Stomach (tissue), 4 donors: ENCODE measurements around the gene INPP5A.

Experiments
- POLR2A ChIP-seq, 4 donors: fragments of 450-650 bp; IDR thresholded peaks; one replicate each; pipeline ENCODE4 v1.6.1; 2016; ENCODE audit warnings: antibody characterized with exemption in 4 of 4, control low read depth in 2 of 4, mild to moderate bottlenecking in 1 of 4, moderate library complexity in 1 of 4
- POLR2AphosphoS5 ChIP-seq, 3 donors: sonication (generic); formaldehyde crosslinking; IDR thresholded peaks; one replicate each; pipeline ENCODE4 v1.6.1; 2016; ENCODE audit warnings: antibody characterized with exemption in 3 of 3
- TF ChIP-seq, protein P1 (sequence below), 7 experiments: fragments of 450-650 bp in 4 of 7; fragments of 200-600 bp in 3 of 7; sonication (generic) in 3 of 7; IDR thresholded peaks; one replicate each; pipeline ENCODE4 v1.5.1; 2016 to 2019; ENCODE audit warnings: antibody characterized with exemption in 7 of 7, control low read depth in 2 of 7, mild to moderate bottlenecking in 1 of 7

DNA sequence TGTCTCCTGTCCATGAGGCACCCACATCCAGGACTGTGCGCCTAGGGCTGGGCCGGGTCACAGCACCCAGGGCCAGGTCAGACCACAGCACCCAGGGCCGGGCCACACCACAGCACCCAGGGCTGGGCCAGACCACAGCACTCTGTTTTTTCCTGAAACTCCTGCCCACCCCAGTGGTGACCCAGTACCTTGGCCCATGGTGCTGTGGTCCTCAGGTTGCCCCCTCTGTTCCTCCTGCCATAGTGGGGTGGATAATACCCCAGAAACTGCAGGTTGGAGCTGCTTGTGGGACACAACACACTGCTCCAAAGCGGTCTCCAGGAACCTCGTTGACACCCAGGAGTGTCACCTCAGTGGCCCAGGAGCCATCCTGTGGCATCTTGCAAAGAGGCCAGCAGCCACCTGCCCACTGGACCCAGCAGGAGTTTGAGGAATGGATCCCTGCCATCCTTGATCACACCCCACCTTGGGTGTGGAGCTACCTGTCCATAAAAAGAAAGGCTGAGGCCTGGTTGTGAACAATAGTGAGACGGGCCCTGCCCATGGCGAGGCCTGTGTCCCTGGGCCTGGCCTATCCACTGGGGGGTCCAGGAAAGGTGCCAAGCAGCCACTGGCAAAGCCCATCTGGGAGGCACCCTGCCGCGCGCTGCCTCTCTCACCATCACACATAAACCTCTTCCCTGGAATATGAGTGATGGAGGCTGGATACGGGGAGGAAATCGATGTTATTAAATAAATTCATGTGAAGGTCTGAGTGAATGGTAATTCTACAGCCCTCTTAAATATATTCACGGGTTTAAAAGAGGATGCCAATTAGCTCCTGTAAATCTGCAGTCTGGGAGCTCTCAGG is 159.4 kb downstream of the INPP5A start:
- TF ChIP-seq, protein P1, sequence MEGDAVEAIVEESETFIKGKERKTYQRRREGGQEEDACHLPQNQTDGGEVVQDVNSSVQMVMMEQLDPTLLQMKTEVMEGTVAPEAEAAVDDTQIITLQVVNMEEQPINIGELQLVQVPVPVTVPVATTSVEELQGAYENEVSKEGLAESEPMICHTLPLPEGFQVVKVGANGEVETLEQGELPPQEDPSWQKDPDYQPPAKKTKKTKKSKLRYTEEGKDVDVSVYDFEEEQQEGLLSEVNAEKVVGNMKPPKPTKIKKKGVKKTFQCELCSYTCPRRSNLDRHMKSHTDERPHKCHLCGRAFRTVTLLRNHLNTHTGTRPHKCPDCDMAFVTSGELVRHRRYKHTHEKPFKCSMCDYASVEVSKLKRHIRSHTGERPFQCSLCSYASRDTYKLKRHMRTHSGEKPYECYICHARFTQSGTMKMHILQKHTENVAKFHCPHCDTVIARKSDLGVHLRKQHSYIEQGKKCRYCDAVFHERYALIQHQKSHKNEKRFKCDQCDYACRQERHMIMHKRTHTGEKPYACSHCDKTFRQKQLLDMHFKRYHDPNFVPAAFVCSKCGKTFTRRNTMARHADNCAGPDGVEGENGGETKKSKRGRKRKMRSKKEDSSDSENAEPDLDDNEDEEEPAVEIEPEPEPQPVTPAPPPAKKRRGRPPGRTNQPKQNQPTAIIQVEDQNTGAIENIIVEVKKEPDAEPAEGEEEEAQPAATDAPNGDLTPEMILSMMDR (IDR thresholded peaks at IDR 0.05): no peak
- no peak for TF ChIP-seq POLR2A (IDR thresholded peaks at IDR 0.05)
- TF ChIP-seq POLR2AphosphoS5 (IDR thresholded peaks at IDR 0.05): no peak
